Measurements from ENCODE around the gene SND1. TPM values are rescaled to one million over a fixed set of nuclear protein-coding genes. Genes with fewer than 3 reads are reported as not detected.

SND1 gene
- total and polyA plus RNA-seq, 10 donors = 61.7 to 173 (median 116) TPM

DNA sequence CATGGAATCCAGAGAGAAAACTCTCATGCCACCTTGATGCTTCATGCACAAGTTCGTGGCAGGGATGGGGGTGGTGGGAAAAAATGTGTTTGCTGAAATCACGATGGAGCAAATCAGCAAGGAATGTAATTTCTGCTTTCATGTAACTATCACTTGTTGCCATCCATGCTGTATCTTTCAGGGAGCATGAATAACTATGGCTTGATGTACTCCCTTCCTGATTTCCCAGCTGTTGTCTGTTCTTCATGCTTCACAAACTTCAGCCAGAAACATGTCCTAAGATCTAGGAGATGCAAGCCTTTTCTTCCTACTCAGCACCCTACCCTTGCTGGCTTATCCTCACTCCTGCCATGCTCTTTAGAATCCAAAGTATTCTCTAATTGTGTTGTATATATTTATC is 315.3 kb downstream of the SND1 start:
- intact Hi-C loops (cut with DNase I; ENCODE audit: low total_unique reads) = no loop called here
- TF ChIP-seq POLR2A (IDR thresholded peaks at IDR 0.05) (no peak), POLR2AphosphoS5 (IDR thresholded peaks at IDR 0.05) (no peak)
- TF ChIP-seq, protein P1, sequence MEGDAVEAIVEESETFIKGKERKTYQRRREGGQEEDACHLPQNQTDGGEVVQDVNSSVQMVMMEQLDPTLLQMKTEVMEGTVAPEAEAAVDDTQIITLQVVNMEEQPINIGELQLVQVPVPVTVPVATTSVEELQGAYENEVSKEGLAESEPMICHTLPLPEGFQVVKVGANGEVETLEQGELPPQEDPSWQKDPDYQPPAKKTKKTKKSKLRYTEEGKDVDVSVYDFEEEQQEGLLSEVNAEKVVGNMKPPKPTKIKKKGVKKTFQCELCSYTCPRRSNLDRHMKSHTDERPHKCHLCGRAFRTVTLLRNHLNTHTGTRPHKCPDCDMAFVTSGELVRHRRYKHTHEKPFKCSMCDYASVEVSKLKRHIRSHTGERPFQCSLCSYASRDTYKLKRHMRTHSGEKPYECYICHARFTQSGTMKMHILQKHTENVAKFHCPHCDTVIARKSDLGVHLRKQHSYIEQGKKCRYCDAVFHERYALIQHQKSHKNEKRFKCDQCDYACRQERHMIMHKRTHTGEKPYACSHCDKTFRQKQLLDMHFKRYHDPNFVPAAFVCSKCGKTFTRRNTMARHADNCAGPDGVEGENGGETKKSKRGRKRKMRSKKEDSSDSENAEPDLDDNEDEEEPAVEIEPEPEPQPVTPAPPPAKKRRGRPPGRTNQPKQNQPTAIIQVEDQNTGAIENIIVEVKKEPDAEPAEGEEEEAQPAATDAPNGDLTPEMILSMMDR (IDR thresholded peaks at IDR 0.05 in 8 of 11, conservative IDR thresholded peaks at IDR 0.05 in 3 of 11) = no peak
- Histone ChIP-seq H3K4me1 (peaks cover 0 to 14% (median 6%) of the 10 kb centered on the region in 6 donors), H3K36me3 (peaks cover 0 to 17% (median 0%) of the 10 kb centered on the region in 6 donors), H3K27ac (no peak overlapping the region), H3K27me3 (replicated peaks in 1 of 7) (no peaks in the 10 kb centered on the region), H3K9me3 (peaks cover 0 to 4% (median 0%) of the 10 kb centered on the region in 8 donors), H3K4me3 (no peak overlapping the region)
- DNase-seq = no peak
- WGBS, 5 donors = 86 to 95% (median 90%) methylated on average over 2 of the region's 2 CpGs

DNA sequence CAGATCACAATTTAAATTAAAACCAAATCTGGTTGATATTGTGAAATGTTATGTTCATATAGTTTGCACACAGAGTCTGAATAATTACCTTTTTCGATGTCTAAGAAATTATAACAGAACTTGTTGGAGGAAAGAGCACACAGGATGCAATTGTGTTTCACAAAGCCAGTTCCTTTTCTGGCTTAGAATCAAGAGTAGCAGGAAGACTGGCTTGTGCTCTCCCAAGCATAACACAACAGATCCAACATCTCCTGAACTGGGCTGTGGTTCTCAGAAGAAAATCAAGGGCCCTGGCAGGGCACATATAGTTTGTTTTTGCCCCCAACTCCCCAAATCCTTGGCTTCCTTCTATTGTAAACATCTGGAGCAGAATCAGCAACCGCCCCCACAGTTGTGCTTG is 316.6 kb downstream of the SND1 start:
- 64 to 80% (median 72%) methylated on average over 2 of the region's 2 CpGs for WGBS, 5 donors
- TF ChIP-seq POLR2A (IDR thresholded peaks at IDR 0.05) = no peak
- TF ChIP-seq, protein P1 (IDR thresholded peaks at IDR 0.05 in 8 of 11, conservative IDR thresholded peaks at IDR 0.05 in 3 of 11) = no peak
- TF ChIP-seq POLR2AphosphoS5 (IDR thresholded peaks at IDR 0.05) = no peak
- no peaks in the 10 kb centered on the region for H3K27me3 ChIP-seq (replicated peaks in 1 of 7)
- H3K4me3 ChIP-seq = no peak overlapping the region
- peaks cover 0 to 14% (median 6%) of the 10 kb centered on the region in 6 donors for H3K4me1 ChIP-seq
- no peak for DNase-seq
- H3K9me3 ChIP-seq = no peaks in the 10 kb centered on the region
- intact Hi-C loops (cut with DNase I; ENCODE audit: low total_unique reads) = no loop called here
- H3K27ac ChIP-seq = no peak overlapping the region
- H3K36me3 ChIP-seq = peaks cover 0 to 14% (median 0%) of the 10 kb centered on the region in 6 donors

DNA sequence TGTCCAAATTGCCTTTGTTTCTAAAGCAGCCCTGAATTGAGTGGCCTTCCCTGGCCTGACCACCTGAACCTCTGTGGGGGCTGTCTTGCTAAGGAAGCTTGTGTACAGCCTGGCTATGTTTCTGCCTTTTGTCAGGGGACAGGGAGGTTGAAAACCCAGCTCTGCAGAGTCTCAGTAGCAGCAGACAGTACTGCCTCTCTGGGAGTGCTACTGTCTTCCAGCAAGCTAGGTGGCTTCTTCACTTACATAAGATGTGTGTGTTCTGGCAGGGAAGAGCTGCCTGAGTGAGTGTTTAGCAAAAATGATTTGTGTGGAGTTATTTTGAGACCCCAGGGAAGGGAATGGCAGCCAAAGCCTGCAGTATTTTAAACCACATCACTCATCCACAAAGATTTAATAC is 321.8 kb downstream of the SND1 start:
- H3K36me3 ChIP-seq = peaks cover 0 to 56% (median 15%) of the 10 kb centered on the region in 6 donors
- intact Hi-C loops (cut with DNase I; ENCODE audit: low total_unique reads) = no loop called here
- no peak for DNase-seq
- H3K9me3 ChIP-seq = peaks cover 0 to 16% (median 10%) of the 10 kb centered on the region in 8 donors
- H3K27ac ChIP-seq = no peak overlapping the region
- H3K27me3 ChIP-seq (replicated peaks in 1 of 7) = no peaks in the 10 kb centered on the region
- TF ChIP-seq POLR2AphosphoS5 (IDR thresholded peaks at IDR 0.05) (no peak), POLR2A (IDR thresholded peaks at IDR 0.05) (no peak)
- TF ChIP-seq, protein P1 (IDR thresholded peaks at IDR 0.05 in 8 of 11, conservative IDR thresholded peaks at IDR 0.05 in 3 of 11) = no peak
- peaks cover 0 to 1% (median 0%) of the 10 kb centered on the region in 6 donors for H3K4me1 ChIP-seq
- no peak overlapping the region for H3K4me3 ChIP-seq

DNA sequence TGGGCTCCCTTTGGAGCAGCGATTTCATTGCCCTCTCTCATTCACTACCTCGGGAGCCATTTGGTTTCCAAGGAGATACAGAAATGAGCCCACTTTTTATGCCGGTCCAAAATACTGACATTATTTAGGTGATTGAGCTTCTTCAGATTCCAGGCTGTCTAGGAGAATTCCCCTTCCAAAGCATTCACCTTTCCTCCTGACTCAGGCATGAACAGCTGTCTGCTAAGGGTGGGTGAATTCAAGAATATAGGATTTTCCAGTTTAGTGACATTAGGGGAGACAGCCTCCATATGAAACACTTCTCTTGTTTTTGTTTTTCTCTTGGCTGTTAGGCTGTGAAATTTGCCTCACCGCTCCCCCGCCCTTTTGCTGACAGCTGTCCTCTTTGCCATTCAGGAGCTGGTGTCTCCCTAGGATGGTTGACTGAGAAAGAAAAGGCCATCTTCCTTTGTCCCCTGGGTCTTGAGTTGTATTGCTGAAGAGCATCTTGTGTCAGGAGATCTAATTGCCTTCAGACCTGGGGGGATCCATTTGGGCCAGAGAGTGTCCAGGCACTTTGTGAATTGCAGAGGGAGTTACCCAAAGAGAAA is 322.5 kb downstream of the SND1 start:
- TF ChIP-seq POLR2AphosphoS5 (IDR thresholded peaks at IDR 0.05) (no peak), POLR2A (IDR thresholded peaks at IDR 0.05) (no peak)
- TF ChIP-seq, protein P1 (IDR thresholded peaks at IDR 0.05 in 8 of 11, conservative IDR thresholded peaks at IDR 0.05 in 3 of 11) = no peak
- Histone ChIP-seq H3K36me3 (peaks cover 0 to 62% (median 16%) of the 10 kb centered on the region in 6 donors), H3K4me3 (no peak overlapping the region), H3K27ac (no peak overlapping the region), H3K27me3 (replicated peaks in 1 of 7) (no peaks in the 10 kb centered on the region), H3K9me3 (peaks cover 0 to 23% (median 17%) of the 10 kb centered on the region in 8 donors), H3K4me1 (no peaks in the 10 kb centered on the region)
- DNase-seq = no peak
- intact Hi-C loops (cut with DNase I; ENCODE audit: low total_unique reads) = no loop called here
- 95 to 98% (median 96%) methylated on average over 5 of the region's 5 CpGs for WGBS, 5 donors
